Measurements from ENCODE around the gene APOL1.

- no peak for TF ChIP-seq PBX3 (IDR thresholded peaks at IDR 0.05)
- no peak for TF ChIP-seq CTCF (IDR thresholded peaks at IDR 0.05)
- TF ChIP-seq EP300 (IDR thresholded peaks at IDR 0.05; ENCODE audit: borderline replicate concordance in 1 of 2, low read depth in 1 of 2, low read length in 1 of 2) = no peak
Measured at GRCh38 chr22:36208914-36209313, 44.0 kb upstream of the APOL1 start.
